ENCODE data around the gene CA10.

CA10 gene

GRCh38 chr17:52158450-52159042 is at the start of gene CA10:
CA10 (minus strand) TSS chr17:52158714.
- no peak for FAIRE-seq

GRCh38 chr17:52207796-52208195 is 49.3 kb upstream of the CA10 start:
- FAIRE-seq: no peak

GRCh38 chr17:52202520-52203080 is 44.1 kb upstream of the CA10 start:
- FAIRE-seq: no peak

GRCh38 chr17:52201767-52202519 is 43.4 kb upstream of the CA10 start:
- no peak for FAIRE-seq

- no peak for FAIRE-seq
Observed at GRCh38 chr17:52191491-52191890, 33.0 kb upstream of the CA10 start.

GRCh38 chr17:52181782-52182181 is 23.3 kb upstream of the CA10 start:
- FAIRE-seq: no peak

GRCh38 chr17:52178012-52178411 is 19.5 kb upstream of the CA10 start:
- no peak for FAIRE-seq

GRCh38 chr17:52170963-52171572 is 12.6 kb upstream of the CA10 start:
- FAIRE-seq: no peak

- FAIRE-seq: no peak
Observed at GRCh38 chr17:52160136-52160567, 1.6 kb upstream of the CA10 start.

- no peak for FAIRE-seq
Observed at GRCh38 chr17:52159246-52160135, 977 bp upstream of the CA10 start.

- no peak for FAIRE-seq
Observed at GRCh38 chr17:52157603-52158449, 688 bp downstream of the CA10 start.

- no peak for FAIRE-seq
Observed at GRCh38 chr17:52156576-52157570, 1.6 kb downstream of the CA10 start.

GRCh38 chr17:52155301-52155700 is 3.2 kb downstream of the CA10 start:
- FAIRE-seq: no peak

- FAIRE-seq: no peak
Observed at GRCh38 chr17:52154466-52154865, 4.0 kb downstream of the CA10 start.

GRCh38 chr17:52150935-52151334 is 7.6 kb downstream of the CA10 start:
- no peak for FAIRE-seq

GRCh38 chr17:52149626-52150025 is 8.9 kb downstream of the CA10 start:
- FAIRE-seq: no peak

- no peak for FAIRE-seq
Observed at GRCh38 chr17:52148969-52149351, 9.6 kb downstream of the CA10 start.

GRCh38 chr17:52148288-52148968 is 10.1 kb downstream of the CA10 start:
- FAIRE-seq: no peak

- no peak for FAIRE-seq
Observed at GRCh38 chr17:52147872-52148271, 10.6 kb downstream of the CA10 start.

- FAIRE-seq: no peak
Observed at GRCh38 chr17:52147431-52147830, 11.1 kb downstream of the CA10 start.
